Measurements from ENCODE around the gene UGT1A9. TPM values are rescaled to one million over a fixed set of nuclear protein-coding genes. Genes with fewer than 3 reads are reported as not detected.

Gene UGT1A9
- total RNA-seq, 2 donors from 2014 or later, result not detected

GRCh38 chr2:233693963-233694362, 22.3 kb downstream of the UGT1A9 start:
- Mint-ChIP-seq H3K4me3 (no peak overlapping the region), H3K4me1 (peaks cover 13% of the 10 kb centered on the region), H3K36me3 (ENCODE audit: low read depth) (no peaks in the 10 kb centered on the region), H3K9me3 (no peaks in the 10 kb centered on the region), H3K27ac (no peak overlapping the region), H3K27me3 (ENCODE audit: insufficient read depth) (no peaks in the 10 kb centered on the region)
- Histone ChIP-seq H3K27me3 (ENCODE audit: control insufficient read depth, insufficient read depth, low read length, poor library complexity, severe bottlenecking) (no peaks in the 10 kb centered on the region), H3K4me3 (ENCODE audit: low read length) (no peak overlapping the region), H3K9ac (ENCODE audit: extremely low read depth, low read length, poor library complexity, severe bottlenecking) (no peak overlapping the region), H3K36me3 (ENCODE audit: control insufficient read depth, insufficient read depth, low read length) (no peaks in the 10 kb centered on the region), H3K9me3 (ENCODE audit: control insufficient read depth, low read length) (no peaks in the 10 kb centered on the region), H3K4me1 (ENCODE audit: control insufficient read depth, insufficient read depth, low read length) (no peaks in the 10 kb centered on the region), H3K27ac (ENCODE audit: low read depth, low read length) (no peak overlapping the region)
- no peak for DNase-seq
- 78 to 83% methylated on average over 6 of the region's 6 CpGs for WGBS, 2 experiments (ENCODE audit: insufficient coverage in 1 of 2, insufficient read length in 1 of 2)
- TF ChIP-seq, protein P1, sequence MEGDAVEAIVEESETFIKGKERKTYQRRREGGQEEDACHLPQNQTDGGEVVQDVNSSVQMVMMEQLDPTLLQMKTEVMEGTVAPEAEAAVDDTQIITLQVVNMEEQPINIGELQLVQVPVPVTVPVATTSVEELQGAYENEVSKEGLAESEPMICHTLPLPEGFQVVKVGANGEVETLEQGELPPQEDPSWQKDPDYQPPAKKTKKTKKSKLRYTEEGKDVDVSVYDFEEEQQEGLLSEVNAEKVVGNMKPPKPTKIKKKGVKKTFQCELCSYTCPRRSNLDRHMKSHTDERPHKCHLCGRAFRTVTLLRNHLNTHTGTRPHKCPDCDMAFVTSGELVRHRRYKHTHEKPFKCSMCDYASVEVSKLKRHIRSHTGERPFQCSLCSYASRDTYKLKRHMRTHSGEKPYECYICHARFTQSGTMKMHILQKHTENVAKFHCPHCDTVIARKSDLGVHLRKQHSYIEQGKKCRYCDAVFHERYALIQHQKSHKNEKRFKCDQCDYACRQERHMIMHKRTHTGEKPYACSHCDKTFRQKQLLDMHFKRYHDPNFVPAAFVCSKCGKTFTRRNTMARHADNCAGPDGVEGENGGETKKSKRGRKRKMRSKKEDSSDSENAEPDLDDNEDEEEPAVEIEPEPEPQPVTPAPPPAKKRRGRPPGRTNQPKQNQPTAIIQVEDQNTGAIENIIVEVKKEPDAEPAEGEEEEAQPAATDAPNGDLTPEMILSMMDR (conservative IDR thresholded peaks at IDR 0.05), result no peak

DNA sequence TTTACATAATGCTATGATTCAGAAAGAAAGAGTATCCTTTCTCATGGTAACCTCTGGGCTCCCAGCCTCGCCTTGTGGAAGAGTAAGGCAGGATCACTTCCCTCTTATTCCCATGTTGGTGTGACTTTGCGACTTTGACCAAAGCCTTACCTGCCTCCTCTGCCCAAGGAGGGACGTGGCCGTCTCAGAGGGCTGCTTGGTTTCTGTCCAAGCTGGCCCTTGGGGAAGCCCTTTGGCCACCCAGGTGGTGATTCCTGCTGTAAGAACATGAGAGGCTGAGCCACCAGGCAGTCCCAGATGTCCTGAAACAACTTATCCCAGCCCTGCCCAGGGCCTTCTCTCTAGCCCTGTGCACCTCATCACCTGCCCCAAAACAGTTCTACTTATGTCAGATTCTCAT, 27.0 kb downstream of the UGT1A9 start:
- DNase-seq, result no peak
- Histone ChIP-seq H3K9me3 (ENCODE audit: control insufficient read depth, low read length) (no peaks in the 10 kb centered on the region), H3K27me3 (ENCODE audit: control insufficient read depth, insufficient read depth, low read length, poor library complexity, severe bottlenecking) (no peaks in the 10 kb centered on the region), H3K9ac (ENCODE audit: extremely low read depth, low read length, poor library complexity, severe bottlenecking) (no peak overlapping the region), H3K4me3 (ENCODE audit: low read length) (no peak overlapping the region), H3K4me1 (ENCODE audit: control insufficient read depth, insufficient read depth, low read length) (peaks cover 6% of the 10 kb centered on the region), H3K36me3 (ENCODE audit: control insufficient read depth, insufficient read depth, low read length) (no peaks in the 10 kb centered on the region), H3K27ac (ENCODE audit: low read depth, low read length) (no peak overlapping the region)
- H3K4me1 Mint-ChIP-seq, result peaks cover 24% of the 10 kb centered on the region
- H3K27me3 Mint-ChIP-seq (ENCODE audit: insufficient read depth), result peaks cover 1% of the 10 kb centered on the region
- 82 to 85% methylated on average over 3 to 4 of the region's 4 CpGs for WGBS, 2 experiments (ENCODE audit: insufficient coverage in 1 of 2, insufficient read length in 1 of 2)
- TF ChIP-seq, protein P1 (conservative IDR thresholded peaks at IDR 0.05), result no peak
- H3K9me3 Mint-ChIP-seq, result peaks cover 3% of the 10 kb centered on the region
- no peak overlapping the region for H3K4me3 Mint-ChIP-seq
- H3K36me3 Mint-ChIP-seq (ENCODE audit: low read depth), result no peaks in the 10 kb centered on the region
- no peak overlapping the region for H3K27ac Mint-ChIP-seq

GRCh38 chr2:233699424-233700027, 27.8 kb downstream of the UGT1A9 start:
- no peak overlapping the region for H3K4me3 Mint-ChIP-seq
- no peak for DNase-seq
- H3K27me3 ChIP-seq (ENCODE audit: control insufficient read depth, insufficient read depth, low read length, poor library complexity, severe bottlenecking), result no peaks in the 10 kb centered on the region
- H3K27ac ChIP-seq (ENCODE audit: low read depth, low read length), result peak overlapping the region; percentile 81
- 90 to 95% methylated on average over 5 to 8 of the region's 8 CpGs for WGBS, 2 experiments (ENCODE audit: insufficient coverage in 1 of 2, insufficient read length in 1 of 2)
- TF ChIP-seq, protein P1 (conservative IDR thresholded peaks at IDR 0.05), result no peak
- peaks cover 1% of the 10 kb centered on the region for H3K27me3 Mint-ChIP-seq (ENCODE audit: insufficient read depth)
- no peak overlapping the region for H3K4me3 ChIP-seq (ENCODE audit: low read length)
- H3K9me3 Mint-ChIP-seq, result peaks cover 3% of the 10 kb centered on the region
- no peak overlapping the region for H3K9ac ChIP-seq (ENCODE audit: extremely low read depth, low read length, poor library complexity, severe bottlenecking)
- H3K27ac Mint-ChIP-seq, result peak overlapping the region; percentile 48
- H3K4me1 Mint-ChIP-seq, result peaks cover 24% of the 10 kb centered on the region
- H3K4me1 ChIP-seq (ENCODE audit: control insufficient read depth, insufficient read depth, low read length), result peaks cover 6% of the 10 kb centered on the region
- no peaks in the 10 kb centered on the region for H3K36me3 ChIP-seq (ENCODE audit: control insufficient read depth, insufficient read depth, low read length)
- H3K36me3 Mint-ChIP-seq (ENCODE audit: low read depth), result no peaks in the 10 kb centered on the region
- H3K9me3 ChIP-seq (ENCODE audit: control insufficient read depth, low read length), result no peaks in the 10 kb centered on the region

Data from endodermal cell (in vitro differentiated cells).